Ramos (cell line): Measurements from ENCODE around the gene NSUN2.

Source experiments
- in situ Hi-C: fragments of 300-500 bp; cut with MboI; formaldehyde crosslinking; loops from one replicate; pipeline ENCODE4 v1.14.3; 2022; ENCODE audit warnings: low sequenced_read_pairs; ENCODE audit not compliant: unreplicated experiment

Gene NSUN2

DNA sequence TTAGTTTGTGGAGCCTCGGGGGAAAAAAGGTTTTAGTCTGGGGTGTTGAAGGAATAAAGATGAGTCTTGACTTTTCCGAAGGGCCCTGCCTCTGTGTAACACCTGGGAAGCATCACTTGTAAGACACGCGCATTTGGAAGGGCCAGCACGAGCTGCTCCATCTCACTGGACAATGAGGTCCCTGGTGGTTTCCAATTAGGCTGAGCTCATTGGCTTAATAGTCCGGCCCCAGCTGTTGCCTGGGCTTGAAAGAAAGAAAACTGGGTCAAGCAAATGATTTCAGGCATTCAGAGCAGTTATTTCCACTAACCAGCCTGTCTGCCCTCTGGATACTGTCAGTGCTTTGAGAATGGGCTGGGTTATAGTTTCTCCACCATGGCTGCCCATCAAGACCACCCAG is 64.5 kb downstream of the NSUN2 start:
- in situ Hi-C loops = no loop called here

DNA sequence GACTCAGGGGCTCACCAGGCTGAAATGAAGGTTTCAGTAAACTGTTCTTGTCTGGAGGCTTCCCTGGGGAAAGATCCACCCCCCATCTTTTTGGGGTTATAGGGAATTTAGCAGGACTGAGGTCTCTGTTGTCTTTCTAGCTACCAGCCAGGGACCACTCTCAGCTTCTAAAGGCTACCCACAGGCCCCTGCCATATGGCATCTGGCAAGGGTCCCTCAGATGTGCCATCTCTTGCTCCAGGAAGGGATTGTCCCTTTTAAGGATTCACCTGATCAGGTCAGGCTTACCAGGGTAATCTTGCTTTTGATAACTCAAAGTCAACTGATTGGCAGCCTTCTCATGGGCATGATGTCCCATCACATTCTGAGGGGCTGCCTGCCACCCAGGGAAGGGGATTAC is 65.0 kb downstream of the NSUN2 start:
- in situ Hi-C loops = no loop called here

DNA sequence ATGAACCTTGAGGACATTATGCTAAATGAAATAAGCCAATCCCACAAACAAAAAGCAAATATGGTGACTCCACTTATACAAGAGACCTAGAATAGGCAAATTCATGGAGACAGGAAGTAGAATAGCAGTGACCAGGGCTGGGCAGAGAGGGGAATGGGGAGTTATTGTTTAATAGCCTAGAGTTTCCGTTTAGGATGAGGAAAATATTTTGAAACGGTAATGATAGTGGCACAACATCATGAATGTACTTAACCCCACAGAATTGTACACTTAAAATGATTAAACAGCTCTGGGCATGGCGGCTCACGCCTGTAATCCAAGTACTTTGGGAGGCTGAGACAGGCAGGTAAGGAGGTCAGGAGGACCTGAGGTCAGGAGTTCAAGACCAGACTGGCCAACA is 65.8 kb downstream of the NSUN2 start:
- in situ Hi-C loops = no loop called here

DNA sequence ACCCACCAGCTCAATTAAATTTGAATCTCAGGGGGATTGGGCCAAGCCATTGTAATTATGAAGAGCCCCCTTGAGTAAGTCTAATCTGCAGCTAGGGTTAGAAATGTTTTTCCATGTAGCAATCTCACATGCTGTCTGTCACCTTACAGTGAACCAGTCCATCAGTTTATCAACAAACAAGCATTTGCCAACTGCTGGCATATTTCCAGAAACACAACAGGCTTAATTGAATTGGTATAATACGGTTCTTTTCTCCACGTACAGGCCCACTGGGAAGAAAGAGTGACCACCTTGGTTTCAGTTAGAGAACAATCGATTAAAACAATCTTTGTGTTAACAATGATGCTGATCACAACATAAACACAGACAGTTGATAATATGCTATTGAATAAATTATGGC is 67.4 kb downstream of the NSUN2 start:
- in situ Hi-C loops = no loop called here

DNA sequence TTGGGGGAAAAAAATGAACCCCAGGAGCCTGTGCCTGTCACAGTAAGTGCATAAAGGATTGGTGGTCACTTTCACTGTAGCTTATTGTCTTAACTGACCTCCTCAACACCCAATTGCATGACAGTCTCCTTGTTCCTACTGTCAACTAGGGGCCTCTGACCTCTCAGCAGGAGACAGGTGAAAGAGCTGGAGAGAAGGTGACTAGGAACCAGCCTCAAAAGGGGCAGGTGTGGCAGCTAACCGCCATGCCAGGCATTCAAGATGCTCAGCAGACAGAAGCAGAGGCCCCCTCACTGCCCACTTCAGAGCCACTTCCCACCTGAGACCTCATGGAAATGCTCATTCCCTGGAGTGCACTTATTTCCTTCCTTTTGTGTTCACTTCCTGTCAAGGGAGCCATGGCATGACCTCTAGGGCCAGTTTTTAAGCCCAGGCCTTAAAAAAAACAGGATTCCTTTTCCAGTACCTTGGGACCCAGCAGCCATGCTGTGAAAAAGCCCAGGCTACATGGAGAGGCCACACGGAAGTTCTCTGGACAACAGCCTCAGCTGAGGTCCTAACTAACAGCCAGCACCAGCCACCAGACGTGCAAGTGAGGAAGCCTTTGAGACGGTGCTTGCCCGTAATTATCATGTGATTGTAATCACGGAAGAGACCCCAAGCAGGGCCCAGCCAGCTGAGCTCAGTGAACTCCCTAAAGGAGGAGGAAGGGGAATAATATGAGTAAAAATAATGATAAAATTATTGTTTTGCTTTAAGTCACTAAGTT is 74.9 kb downstream of the NSUN2 start:
- in situ Hi-C loops = no loop called here

DNA sequence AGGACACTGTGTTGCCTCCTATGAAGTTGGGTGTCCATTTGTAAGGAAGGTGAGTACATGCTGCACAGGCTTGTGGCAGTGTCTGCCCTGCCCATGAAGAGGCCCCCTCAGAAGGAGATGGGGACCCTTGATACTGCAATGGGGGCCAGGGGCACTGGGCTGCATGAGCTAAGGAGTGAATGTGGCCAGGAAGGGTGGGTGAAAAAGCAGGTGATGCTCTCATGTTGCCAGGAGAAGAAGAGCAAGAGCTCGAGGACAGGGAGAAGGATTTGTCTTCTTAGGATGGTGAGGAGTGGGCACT is 76.1 kb downstream of the NSUN2 start:
- in situ Hi-C loops = no loop called here

DNA sequence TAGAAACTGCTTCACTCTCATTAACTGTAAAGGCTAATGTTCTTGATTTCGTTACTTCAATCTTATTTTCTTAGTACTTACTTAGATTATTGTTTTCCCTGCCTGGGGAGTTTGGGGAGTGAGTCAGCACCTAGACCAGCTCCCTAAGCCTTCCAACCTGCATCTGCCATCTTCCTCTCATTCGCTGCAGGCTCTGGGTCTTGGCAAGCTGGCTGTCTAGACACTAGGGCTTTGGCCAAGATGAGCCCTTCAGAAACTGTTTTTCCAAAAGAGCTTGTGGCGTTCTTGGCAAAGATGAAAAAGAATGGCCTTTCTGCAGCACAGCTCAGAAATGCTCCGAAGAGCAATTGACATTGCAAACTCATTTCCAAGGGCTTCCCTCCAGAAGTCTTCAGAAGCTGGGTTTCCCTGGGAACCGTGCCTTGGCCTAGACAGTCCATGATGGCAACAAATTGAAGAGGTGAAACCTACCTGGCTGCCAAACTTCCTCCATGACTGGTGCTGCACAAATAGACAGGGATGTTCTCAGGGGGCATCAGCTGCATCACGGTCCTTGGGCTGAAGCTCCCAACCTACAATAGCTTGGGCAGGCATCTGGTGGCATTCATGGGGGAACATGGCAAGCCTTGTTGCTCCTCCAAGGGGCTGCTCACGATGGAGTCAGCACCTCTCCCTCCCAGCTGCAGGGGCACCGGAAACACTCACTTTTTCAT is 76.6 kb downstream of the NSUN2 start:
- in situ Hi-C loops = no loop called here

DNA sequence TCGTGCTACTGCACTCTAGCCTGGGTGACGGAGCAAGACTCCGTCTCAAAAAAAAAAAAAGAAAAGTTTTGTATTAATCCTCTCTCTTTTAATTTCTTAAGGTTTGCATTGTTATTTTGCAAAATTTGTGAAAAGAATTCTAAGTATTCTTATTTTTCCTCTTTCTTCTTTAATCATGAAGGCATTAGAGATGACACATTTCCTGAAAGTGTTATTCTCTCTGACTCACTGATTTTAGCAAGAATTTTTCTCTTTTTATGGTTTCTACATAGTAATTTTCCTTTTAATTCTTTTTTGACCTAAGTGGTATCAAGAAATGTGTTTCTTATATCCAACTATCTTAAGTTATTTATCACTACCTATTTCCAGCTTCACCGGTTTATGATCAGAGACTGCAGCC is 78.0 kb downstream of the NSUN2 start:
- in situ Hi-C loops = no loop called here

DNA sequence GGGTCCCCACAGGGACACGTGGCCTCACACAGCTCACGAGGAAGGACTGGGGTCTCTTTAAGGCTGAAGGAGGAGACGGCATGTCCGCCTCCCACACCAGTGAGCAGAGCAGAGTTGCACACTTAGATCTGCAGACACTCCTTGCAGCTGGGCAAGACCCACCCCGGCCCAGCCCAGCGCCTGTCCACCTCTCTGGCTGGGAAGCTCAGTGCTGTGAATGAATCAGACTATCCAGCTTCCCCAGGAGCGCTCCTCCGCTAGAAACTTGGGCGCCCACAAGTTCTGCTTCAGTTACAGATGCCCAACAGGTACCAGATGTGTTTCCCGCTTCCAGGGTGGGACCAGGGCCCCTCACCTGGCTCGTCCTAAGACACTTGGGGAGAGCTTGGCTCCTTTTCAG is 78.9 kb downstream of the NSUN2 start:
- in situ Hi-C loops = no loop called here

DNA sequence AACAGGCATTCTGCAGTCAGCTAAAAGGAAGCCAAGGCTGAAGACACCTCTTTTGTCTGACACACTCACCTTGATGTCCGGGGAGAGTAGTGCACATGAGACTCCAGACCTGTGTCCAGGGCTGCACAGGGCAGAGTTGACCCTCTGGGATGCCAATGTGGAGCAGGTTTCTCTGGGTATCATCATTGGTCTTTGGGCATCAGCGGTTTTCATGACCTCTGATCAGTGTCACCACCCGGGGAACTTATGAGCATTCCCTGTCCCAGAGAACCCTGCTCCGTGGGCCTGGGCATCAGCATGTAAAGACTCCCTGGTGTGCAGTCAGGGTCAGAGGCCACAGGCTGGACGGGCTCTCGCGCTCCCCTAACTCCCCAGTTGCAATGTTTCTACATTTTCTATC is 80.2 kb downstream of the NSUN2 start:
- in situ Hi-C loops = no loop called here

DNA sequence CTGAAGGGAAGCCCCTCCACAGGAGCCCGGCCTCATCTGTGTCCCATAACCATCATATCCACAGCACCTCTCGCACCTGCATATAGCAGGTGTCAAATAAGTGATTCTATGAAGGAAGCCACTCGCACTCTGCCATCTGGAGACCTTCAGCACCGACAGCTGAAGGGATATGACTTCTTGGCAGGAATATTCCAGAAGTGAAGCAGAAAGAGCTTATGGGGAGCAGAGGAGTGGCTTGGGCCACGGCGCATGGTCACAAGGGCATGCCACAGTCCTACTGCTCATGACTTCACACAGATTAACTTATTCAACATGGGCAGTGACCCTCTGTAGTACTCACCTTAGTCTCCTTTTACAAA is 80.9 kb downstream of the NSUN2 start:
- in situ Hi-C loops = no loop called here

DNA sequence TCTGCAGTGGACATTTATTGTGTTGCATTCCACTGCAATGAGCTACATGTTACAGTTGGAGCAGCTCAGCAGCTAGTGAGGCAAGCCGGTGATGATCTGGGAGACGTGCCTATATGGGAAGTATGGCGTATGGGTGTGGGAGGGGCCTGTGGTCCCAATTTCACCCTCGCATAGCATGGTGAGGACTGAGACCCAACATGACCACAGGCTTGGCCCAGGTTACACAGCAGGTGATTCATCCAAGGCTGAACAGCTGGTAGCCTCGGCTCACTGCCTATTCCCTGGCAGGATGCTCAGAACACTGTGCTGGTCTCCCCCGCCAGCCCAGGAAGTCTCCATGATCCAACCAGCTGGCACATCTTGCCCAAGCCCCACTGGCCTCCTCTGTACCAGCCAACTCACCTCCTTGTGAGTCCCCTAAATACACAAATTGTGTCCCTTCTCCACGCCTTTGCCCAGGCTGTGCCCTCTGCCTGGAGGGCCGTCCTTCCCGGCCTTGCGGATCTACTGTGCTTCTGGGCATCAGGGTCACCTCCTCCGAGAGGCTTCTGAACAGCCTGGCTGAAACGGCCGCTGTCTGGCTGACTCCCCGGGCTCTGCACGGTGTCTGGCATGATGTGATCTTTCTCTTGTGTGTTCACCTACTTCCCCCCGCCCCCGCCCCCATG is 81.4 kb downstream of the NSUN2 start:
- in situ Hi-C loops = no loop called here

DNA sequence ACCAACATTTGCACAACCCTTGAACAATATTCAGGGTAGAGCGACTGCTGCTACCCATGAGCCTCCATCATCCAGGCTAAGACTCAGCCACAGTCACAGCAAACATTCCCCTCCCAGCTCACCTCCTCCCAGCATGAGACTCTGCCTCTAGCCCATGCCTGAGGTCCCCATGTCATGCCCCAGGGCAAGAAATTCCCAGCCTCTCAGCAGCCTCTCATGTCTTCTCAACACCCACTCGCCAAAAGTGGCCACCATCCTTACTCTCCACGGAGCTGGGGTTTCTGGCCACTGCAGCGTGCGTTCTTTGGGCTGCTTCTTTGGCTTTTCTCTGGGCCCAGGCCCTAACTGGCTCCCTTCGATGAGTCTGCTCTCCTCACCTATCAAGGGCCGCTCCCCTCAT is 82.2 kb downstream of the NSUN2 start:
- in situ Hi-C loops = no loop called here
